Activated B cell treated with CpG ODN at 0.5 μM for 24 hours (primary cell): ENCODE measurements around the gene PLCB1. TPM values are rescaled to one million over a fixed set of nuclear protein-coding genes. Genes with fewer than 3 reads are reported as not detected.

Experiments
- ATAC-seq: fragments of 200-7000 bp; cut with Tn5 transposase; one replicate; pipeline ENCODE4 v1.10.0; 2021; ENCODE audit warnings: low read depth, mild to moderate bottlenecking, moderate library complexity
- CTCF ChIA-PET: fragments of 350-600 bp; sonication (Branson Sonifier 250); formaldehyde crosslinking; loops from one replicate; lab custom pipeline; 2021; ENCODE audit warnings: antibody characterized with exemption; lab: Charles Lee
- POLR2A ChIA-PET: fragments of 350-600 bp; sonication (Branson Sonifier 250); formaldehyde crosslinking; loops from one replicate; lab custom pipeline; 2021; ENCODE audit warnings: antibody characterized with exemption; lab: Charles Lee
- DNase-seq: peaks from one replicate; pipeline ENCODE4 v3.0.0; 2022
- H3K27ac Mint-ChIP-seq: one replicate; pipeline ENCODE4 v1.8.0; 2020; ENCODE audit warnings: mixed read lengths
- H3K27me3 Mint-ChIP-seq: one replicate; pipeline ENCODE4 v1.8.0; 2021; ENCODE audit warnings: mixed read lengths
- H3K36me3 Mint-ChIP-seq: one replicate; pipeline ENCODE4 v1.8.0; 2021; ENCODE audit warnings: low read depth, mixed read lengths
- H3K4me1 Mint-ChIP-seq: one replicate; pipeline ENCODE4 v1.8.0; 2021; ENCODE audit warnings: mixed read lengths
- H3K4me3 Mint-ChIP-seq: one replicate; pipeline ENCODE4 v1.8.0; 2020; ENCODE audit warnings: mild to moderate bottlenecking, mixed read lengths
- H3K9me3 Mint-ChIP-seq: one replicate; pipeline ENCODE4 v1.8.0; 2020; ENCODE audit warnings: mixed read lengths
- CTCF ChIP-seq: fragments of 200-600 bp; IDR thresholded peaks from one replicate; pipeline ENCODE4 v1.8.0; 2022; ENCODE audit warnings: antibody characterized with exemption, mild to moderate bottlenecking
- intact Hi-C: fragments of 100-400 bp; cut with micrococcal nuclease; formaldehyde crosslinking; loops from one replicate; pipeline ENCODE4 v1.15.1; 2024
- total RNA-seq: library from RNA; stranded (reverse); gene quantifications from 2 replicates; pipeline ENCODE4 v1.2.3, GENCODE V29; 2022

Gene PLCB1
- total RNA-seq, 1 donor from 2014 or later, result 0.86 TPM

GRCh38 chr20:8880085-8880853 lies 748.2 kb downstream of the PLCB1 start:
- intact Hi-C loops, result no loop called here
- ChIA-PET POLR2A (no interaction called here), CTCF (no interaction called here)
- no peaks in the 10 kb centered on the region for H3K36me3 Mint-ChIP-seq
- no peaks in the 10 kb centered on the region for H3K27me3 Mint-ChIP-seq
- H3K27ac Mint-ChIP-seq, result no peak overlapping the region
- no peak for DNase-seq
- no peak for ATAC-seq
- no peaks in the 10 kb centered on the region for H3K9me3 Mint-ChIP-seq
- no peak overlapping the region for H3K4me3 Mint-ChIP-seq
- H3K4me1 Mint-ChIP-seq, result no peaks in the 10 kb centered on the region
- no peak for TF ChIP-seq CTCF

- ChIA-PET CTCF (no interaction called here), POLR2A (no interaction called here)
- TF ChIP-seq CTCF, result no peak
- H3K4me1 Mint-ChIP-seq, result no peaks in the 10 kb centered on the region
- DNase-seq (no peak), ATAC-seq (no peak)
- H3K27me3 Mint-ChIP-seq, result no peaks in the 10 kb centered on the region
- H3K4me3 Mint-ChIP-seq, result no peak overlapping the region
- no peaks in the 10 kb centered on the region for H3K36me3 Mint-ChIP-seq
- H3K9me3 Mint-ChIP-seq, result peaks cover 23% of the 10 kb centered on the region
- intact Hi-C loops, result no loop called here
- no peak overlapping the region for H3K27ac Mint-ChIP-seq
Measured at GRCh38 chr20:8891039-8891438, 759.0 kb downstream of the PLCB1 start.

- ATAC-seq (no peak), DNase-seq (no peak)
- H3K4me1 Mint-ChIP-seq, result no peaks in the 10 kb centered on the region
- intact Hi-C loops, result no loop called here
- no peaks in the 10 kb centered on the region for H3K27me3 Mint-ChIP-seq
- no peak for TF ChIP-seq CTCF
- ChIA-PET CTCF (no interaction called here), POLR2A (interaction anchor here (0.6 kb wide), 1 partner anchor 7 kb away, joined by 11 read pairs; no protein-coding TSS in a partner anchor)
- no peaks in the 10 kb centered on the region for H3K36me3 Mint-ChIP-seq
- no peak overlapping the region for H3K27ac Mint-ChIP-seq
- peaks cover 18% of the 10 kb centered on the region for H3K9me3 Mint-ChIP-seq
- no peak overlapping the region for H3K4me3 Mint-ChIP-seq
Measured at GRCh38 chr20:8895472-8895871, 763.4 kb downstream of the PLCB1 start.

- CTCF ChIA-PET, result no interaction called here
Measured at GRCh38 chr20:8898823-8899222, 766.8 kb downstream of the PLCB1 start.

More at GRCh38 chr20:8898823-8899222, 766.8 kb downstream of the PLCB1 start:
- H3K4me1 Mint-ChIP-seq, result no peaks in the 10 kb centered on the region
- H3K4me3 Mint-ChIP-seq, result no peak overlapping the region
- no peaks in the 10 kb centered on the region for H3K27me3 Mint-ChIP-seq
- H3K36me3 Mint-ChIP-seq, result no peaks in the 10 kb centered on the region
- H3K27ac Mint-ChIP-seq, result no peak overlapping the region
- ATAC-seq, result no peak
- H3K9me3 Mint-ChIP-seq, result peaks cover 18% of the 10 kb centered on the region
- intact Hi-C loops, result no loop called here
- TF ChIP-seq CTCF, result no peak
- no peak for DNase-seq
- POLR2A ChIA-PET, result no interaction called here
